HG02852 (cell line): Measurements from ENCODE around the gene TIMM13.
"Not testable (repeated sequence)": the region's sequence is repeated elsewhere in the genome, so short reads cannot be mapped to it uniquely, and the experiment has no call there.

Experiments
- ATAC-seq: cut with Tn5 transposase; IDR thresholded peaks from one replicate; pipeline ENCODE4 v1.9.1; 2021; ENCODE audit warnings: mild to moderate bottlenecking, moderate library complexity; ENCODE audit not compliant: unreplicated experiment

Gene TIMM13

GRCh38 chr19:2432131-2432848, 4.9 kb upstream of the TIMM13 start:
- no peak for ATAC-seq

GRCh38 chr19:2431318-2432055, 4.1 kb upstream of the TIMM13 start:
- ATAC-seq = no peak

- no peak for ATAC-seq
These were observed 2.6 kb upstream of the TIMM13 start for GRCh38 chr19:2429917-2430535.

- ATAC-seq = no peak
These were observed 1.6 kb upstream of the TIMM13 start for GRCh38 chr19:2428756-2429711.

GRCh38 chr19:2428321-2428690, 920 bp upstream of the TIMM13 start:
- ATAC-seq = no peak

GRCh38 chr19:2426611-2427428, 566 bp downstream of the TIMM13 start:
- peak; percentile 31 for ATAC-seq

- ATAC-seq = no peak
These were observed 1.5 kb downstream of the TIMM13 start for GRCh38 chr19:2425622-2426581.

- ATAC-seq = no peak
These were observed 2.4 kb downstream of the TIMM13 start for GRCh38 chr19:2424686-2425621.

GRCh38 chr19:2423915-2424685, 3.3 kb downstream of the TIMM13 start:
- ATAC-seq = no peak

- ATAC-seq = no peak
These were observed 4.1 kb downstream of the TIMM13 start for GRCh38 chr19:2423071-2423914.

GRCh38 chr19:2421581-2422306, 5.6 kb downstream of the TIMM13 start:
- no peak for ATAC-seq

GRCh38 chr19:2420490-2420889, 6.9 kb downstream of the TIMM13 start:
- no peak for ATAC-seq

- no peak for ATAC-seq
These were observed 7.6 kb downstream of the TIMM13 start for GRCh38 chr19:2419754-2420153.

- no peak for ATAC-seq
These were observed 9.4 kb downstream of the TIMM13 start for GRCh38 chr19:2417881-2418406.

GRCh38 chr19:2417436-2417835, 9.9 kb downstream of the TIMM13 start:
- ATAC-seq = not testable (repeated sequence)
